Left hindlimb (tissue), 1 donor: ENCODE data around the gene CENPP.

Experiments
- DNase-seq: peaks from one replicate; pipeline ENCODE4 v3.0.0-alpha.2; 2018

The CENPP gene

GRCh38 chr9:92483627-92484545 lies 158.1 kb downstream of the CENPP start:
- DNase-seq = no peak

GRCh38 chr9:92484563-92484962 lies 158.8 kb downstream of the CENPP start:
- no peak for DNase-seq

GRCh38 chr9:92486371-92486770 lies 160.6 kb downstream of the CENPP start:
- no peak for DNase-seq

GRCh38 chr9:92488681-92489550 lies 163.2 kb downstream of the CENPP start:
- DNase-seq = no peak

- DNase-seq = no peak
Measured at GRCh38 chr9:92492781-92493401, 167.1 kb downstream of the CENPP start.

GRCh38 chr9:92493749-92494387 lies 168.1 kb downstream of the CENPP start:
- DNase-seq = no peak

- no peak for DNase-seq
Measured at GRCh38 chr9:92494856-92495255, 169.1 kb downstream of the CENPP start.

- DNase-seq = no peak
Measured at GRCh38 chr9:92496396-92497176, 170.8 kb downstream of the CENPP start.

- DNase-seq = no peak
Measured at GRCh38 chr9:92499701-92500100, 173.9 kb downstream of the CENPP start.

- no peak for DNase-seq
Measured at GRCh38 chr9:92500725-92501124, 175.0 kb downstream of the CENPP start.

GRCh38 chr9:92501671-92502393 lies 176.1 kb downstream of the CENPP start:
- no peak for DNase-seq

GRCh38 chr9:92503156-92503555 lies 177.4 kb downstream of the CENPP start:
- DNase-seq = no peak

GRCh38 chr9:92504881-92505280 lies 179.1 kb downstream of the CENPP start:
- DNase-seq = no peak

- peak; percentile 46 for DNase-seq
Measured at GRCh38 chr9:92506184-92506857, 180.6 kb downstream of the CENPP start.

GRCh38 chr9:92507005-92507404 lies 181.3 kb downstream of the CENPP start:
- DNase-seq = no peak

- no peak for DNase-seq
Measured at GRCh38 chr9:92507496-92507895, 181.7 kb downstream of the CENPP start.

GRCh38 chr9:92508018-92508820 lies 182.5 kb downstream of the CENPP start:
- DNase-seq = peak; percentile 50

GRCh38 chr9:92509050-92509449 lies 183.3 kb downstream of the CENPP start:
- no peak for DNase-seq

- no peak for DNase-seq
Measured at GRCh38 chr9:92510747-92511146, 185.0 kb downstream of the CENPP start.

- no peak for DNase-seq
Measured at GRCh38 chr9:92512622-92513021, 186.9 kb downstream of the CENPP start.
